Measurements from ENCODE around the gene HTRA3. TPM values are rescaled to one million over a fixed set of nuclear protein-coding genes. Genes with fewer than 3 reads are reported as not detected.

Gene HTRA3
- total and polyA plus RNA-seq, 4 donors: 0.36 to 1.2 (median 1.1) TPM

DNA sequence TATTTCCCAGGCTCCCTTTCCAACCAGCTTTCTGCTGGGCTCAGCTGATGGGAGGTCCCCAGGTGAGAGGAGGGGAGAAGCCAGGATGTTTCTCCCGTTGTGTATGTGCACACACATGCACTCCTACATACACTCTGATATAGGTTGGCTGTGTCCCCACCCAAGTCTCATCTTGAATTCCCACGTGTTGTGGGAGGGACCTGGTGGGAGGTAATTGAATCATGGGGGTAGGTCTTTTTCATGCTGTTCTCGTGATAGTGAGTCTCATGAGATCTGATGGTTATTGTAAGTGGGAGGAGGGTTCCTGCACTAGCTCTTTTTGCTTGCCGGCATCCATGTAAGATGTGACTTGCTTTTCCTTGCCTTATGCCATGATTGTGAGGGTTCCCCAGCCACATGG lies 11.7 kb upstream of the HTRA3 start:
- no peak for DNase-seq (ENCODE audit: low spot score)
- Histone ChIP-seq H3K27ac (ENCODE audit: low read depth in 1 of 2, low read length in 2 of 2) (no peak overlapping the region), H3K9me3 (ENCODE audit: control insufficient read depth in 4 of 4, low read length in 3 of 4) (no peaks in the 10 kb centered on the region), H3K4me3 (ENCODE audit: low read depth in 1 of 3, low read length in 3 of 3) (no peak overlapping the region), H3K36me3 (ENCODE audit: control insufficient read depth in 4 of 4, insufficient read depth in 3 of 4, low read depth in 1 of 4, low read length in 3 of 4) (no peaks in the 10 kb centered on the region), H3K27me3 (ENCODE audit: control insufficient read depth in 4 of 4, insufficient read depth in 4 of 4, low read length in 3 of 4) (no peaks in the 10 kb centered on the region), H3K4me1 (ENCODE audit: control insufficient read depth in 4 of 4, insufficient read depth in 4 of 4, low read length in 3 of 4) (no peaks in the 10 kb centered on the region), H3K9ac (ENCODE audit: low read depth in 1 of 2, low read length in 2 of 2) (no peak overlapping the region)
- 78% methylated on average over 4 of the region's 4 CpGs for WGBS
- TF ChIP-seq RAD21 (IDR thresholded peaks at IDR 0.05): no peak
- no peak for TF ChIP-seq NR2F2 (IDR thresholded peaks at IDR 0.05)
- no peak for TF ChIP-seq YY1 (IDR thresholded peaks at IDR 0.05)
- TF ChIP-seq HNF4G (IDR thresholded peaks at IDR 0.05): no peak
- no peak for TF ChIP-seq FOXA2 (IDR thresholded peaks at IDR 0.05)
- TF ChIP-seq RXRA (IDR thresholded peaks at IDR 0.05): no peak
- no peak for TF ChIP-seq ATF3 (IDR thresholded peaks at IDR 0.05)
- no peak for TF ChIP-seq TAF1 (conservative IDR thresholded peaks at IDR 0.05)
- no peak for TF ChIP-seq HNF4A (conservative IDR thresholded peaks at IDR 0.05)
- no peak for TF ChIP-seq CTCF (IDR thresholded peaks at IDR 0.05; ENCODE audit: low read depth, low read length, missing input control)

GRCh38 chr4:8258552-8259212 lies 10.9 kb upstream of the HTRA3 start:
- Histone ChIP-seq H3K9me3 (ENCODE audit: control insufficient read depth in 4 of 4, low read length in 3 of 4) (no peaks in the 10 kb centered on the region), H3K4me3 (ENCODE audit: low read depth in 1 of 3, low read length in 3 of 3) (no peak overlapping the region), H3K9ac (ENCODE audit: low read depth in 1 of 2, low read length in 2 of 2) (no peak overlapping the region), H3K27ac (ENCODE audit: low read depth in 1 of 2, low read length in 2 of 2) (no peak overlapping the region), H3K4me1 (ENCODE audit: control insufficient read depth in 4 of 4, insufficient read depth in 4 of 4, low read length in 3 of 4) (no peaks in the 10 kb centered on the region), H3K36me3 (ENCODE audit: control insufficient read depth in 4 of 4, insufficient read depth in 3 of 4, low read depth in 1 of 4, low read length in 3 of 4) (no peaks in the 10 kb centered on the region), H3K27me3 (ENCODE audit: control insufficient read depth in 4 of 4, insufficient read depth in 4 of 4, low read length in 3 of 4) (no peaks in the 10 kb centered on the region)
- no peak for DNase-seq (ENCODE audit: low spot score)
- no peak for TF ChIP-seq FOXA1 (IDR thresholded peaks at IDR 0.05)
- TF ChIP-seq CTCF (IDR thresholded peaks at IDR 0.05; ENCODE audit: low read depth, low read length, missing input control): no peak
- no peak for TF ChIP-seq GABPA (IDR thresholded peaks at IDR 0.05 in 1 of 2, conservative IDR thresholded peaks at IDR 0.05 in 1 of 2)
- TF ChIP-seq ZBTB33 (IDR thresholded peaks at IDR 0.05): no peak
- no peak for TF ChIP-seq SP1 (IDR thresholded peaks at IDR 0.05)
- TF ChIP-seq ATF3 (IDR thresholded peaks at IDR 0.05): no peak
- TF ChIP-seq MAX (IDR thresholded peaks at IDR 0.05): no peak
- TF ChIP-seq HNF4G (IDR thresholded peaks at IDR 0.05): no peak
- TF ChIP-seq TAF1 (conservative IDR thresholded peaks at IDR 0.05): no peak
- no peak for TF ChIP-seq HNF4A (conservative IDR thresholded peaks at IDR 0.05)
- TF ChIP-seq, protein P1, sequence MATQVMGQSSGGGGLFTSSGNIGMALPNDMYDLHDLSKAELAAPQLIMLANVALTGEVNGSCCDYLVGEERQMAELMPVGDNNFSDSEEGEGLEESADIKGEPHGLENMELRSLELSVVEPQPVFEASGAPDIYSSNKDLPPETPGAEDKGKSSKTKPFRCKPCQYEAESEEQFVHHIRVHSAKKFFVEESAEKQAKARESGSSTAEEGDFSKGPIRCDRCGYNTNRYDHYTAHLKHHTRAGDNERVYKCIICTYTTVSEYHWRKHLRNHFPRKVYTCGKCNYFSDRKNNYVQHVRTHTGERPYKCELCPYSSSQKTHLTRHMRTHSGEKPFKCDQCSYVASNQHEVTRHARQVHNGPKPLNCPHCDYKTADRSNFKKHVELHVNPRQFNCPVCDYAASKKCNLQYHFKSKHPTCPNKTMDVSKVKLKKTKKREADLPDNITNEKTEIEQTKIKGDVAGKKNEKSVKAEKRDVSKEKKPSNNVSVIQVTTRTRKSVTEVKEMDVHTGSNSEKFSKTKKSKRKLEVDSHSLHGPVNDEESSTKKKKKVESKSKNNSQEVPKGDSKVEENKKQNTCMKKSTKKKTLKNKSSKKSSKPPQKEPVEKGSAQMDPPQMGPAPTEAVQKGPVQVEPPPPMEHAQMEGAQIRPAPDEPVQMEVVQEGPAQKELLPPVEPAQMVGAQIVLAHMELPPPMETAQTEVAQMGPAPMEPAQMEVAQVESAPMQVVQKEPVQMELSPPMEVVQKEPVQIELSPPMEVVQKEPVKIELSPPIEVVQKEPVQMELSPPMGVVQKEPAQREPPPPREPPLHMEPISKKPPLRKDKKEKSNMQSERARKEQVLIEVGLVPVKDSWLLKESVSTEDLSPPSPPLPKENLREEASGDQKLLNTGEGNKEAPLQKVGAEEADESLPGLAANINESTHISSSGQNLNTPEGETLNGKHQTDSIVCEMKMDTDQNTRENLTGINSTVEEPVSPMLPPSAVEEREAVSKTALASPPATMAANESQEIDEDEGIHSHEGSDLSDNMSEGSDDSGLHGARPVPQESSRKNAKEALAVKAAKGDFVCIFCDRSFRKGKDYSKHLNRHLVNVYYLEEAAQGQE (IDR thresholded peaks at IDR 0.05): no peak
- no peak for TF ChIP-seq NR2F2 (IDR thresholded peaks at IDR 0.05)
- no peak for TF ChIP-seq RAD21 (IDR thresholded peaks at IDR 0.05)
- TF ChIP-seq YY1 (IDR thresholded peaks at IDR 0.05): no peak
- TF ChIP-seq RXRA (IDR thresholded peaks at IDR 0.05): no peak
- no peak for TF ChIP-seq EGR1 (IDR thresholded peaks at IDR 0.05; ENCODE audit: low read depth in 2 of 2)
- no peak for TF ChIP-seq FOXA2 (IDR thresholded peaks at IDR 0.05)
- TF ChIP-seq JUND (IDR thresholded peaks at IDR 0.05): no peak
- 64% methylated on average over 13 of the region's 13 CpGs for WGBS

All from liver (tissue), 9 donors.